ENCODE measurements around the gene MS4A4E.

GRCh38 chr11:60257956-60258722 lies 15.2 kb upstream of the MS4A4E start:
- TF ChIP-seq NFIC (IDR thresholded peaks at IDR 0.05): no peak
- no peak for TF ChIP-seq CREB1 (IDR thresholded peaks at IDR 0.05; ENCODE audit: low read depth)
- no peak for TF ChIP-seq CEBPB (IDR thresholded peaks at IDR 0.05)
- TF ChIP-seq, protein P1, sequence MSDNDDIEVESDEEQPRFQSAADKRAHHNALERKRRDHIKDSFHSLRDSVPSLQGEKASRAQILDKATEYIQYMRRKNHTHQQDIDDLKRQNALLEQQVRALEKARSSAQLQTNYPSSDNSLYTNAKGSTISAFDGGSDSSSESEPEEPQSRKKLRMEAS (IDR thresholded peaks at IDR 0.05): no peak
- TF ChIP-seq REST (IDR thresholded peaks at IDR 0.05; ENCODE audit: low read depth): no peak
- no peak for TF ChIP-seq TCF12 (IDR thresholded peaks at IDR 0.05; ENCODE audit: low read depth)
- TF ChIP-seq ZBTB7A (IDR thresholded peaks at IDR 0.05; ENCODE audit: low read depth): no peak
- no peak for TF ChIP-seq TAF1 (IDR thresholded peaks at IDR 0.05; ENCODE audit: low read depth)
- no peak for TF ChIP-seq RAD21 (IDR thresholded peaks at IDR 0.05; ENCODE audit: low read depth)
- TF ChIP-seq EP300 (IDR thresholded peaks at IDR 0.05; ENCODE audit: borderline replicate concordance): no peak
